GM21390 (cell line): ENCODE measurements around the gene SPOP.
"Not testable (repeated sequence)": the region's sequence is repeated elsewhere in the genome, so short reads cannot be mapped to it uniquely, and the experiment has no call there.

ENCODE experiments used
- ATAC-seq: cut with Tn5 transposase; IDR thresholded peaks from one replicate; pipeline ENCODE4 v1.9.1; 2021; ENCODE audit not compliant: unreplicated experiment

SPOP gene

DNA sequence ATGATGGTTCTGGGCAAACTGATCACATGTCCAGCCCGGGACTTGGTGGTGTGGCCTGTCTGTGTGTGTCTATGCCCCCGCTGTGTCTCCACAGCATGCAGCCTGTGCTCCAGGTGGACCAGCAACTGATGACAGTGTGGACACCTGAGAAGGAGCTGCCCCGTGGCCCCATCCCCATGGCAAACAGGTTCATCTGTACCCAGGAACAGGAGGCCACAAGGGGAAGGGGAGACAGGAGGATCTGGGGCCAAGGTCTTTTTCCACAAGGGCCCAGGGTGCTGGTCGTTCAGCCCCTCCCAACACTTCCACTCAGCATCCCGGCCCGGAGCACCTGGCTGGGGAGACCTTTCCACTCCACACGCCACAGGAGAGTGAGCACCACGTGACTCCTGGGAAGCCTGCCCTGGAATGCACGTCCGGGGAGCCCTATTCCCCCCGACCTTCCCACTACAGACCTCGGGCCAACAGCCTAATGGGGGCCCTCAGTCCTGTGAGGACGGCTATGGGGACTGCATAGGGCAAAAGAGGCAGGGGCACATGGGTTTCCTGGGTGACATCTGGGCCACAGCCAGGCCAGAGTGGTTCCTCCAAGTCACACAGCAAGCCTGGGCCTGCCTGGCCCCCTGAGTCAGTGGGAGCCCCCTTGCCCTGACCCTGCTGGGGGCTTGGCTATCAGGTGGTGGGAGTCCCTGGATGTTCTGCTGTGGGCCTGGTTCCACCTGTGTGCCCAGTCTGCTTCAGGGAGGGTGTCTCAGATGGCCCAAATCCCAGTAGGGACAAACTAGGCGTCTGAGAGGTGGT, 123.0 kb downstream of the SPOP start:
- ATAC-seq, result no peak

DNA sequence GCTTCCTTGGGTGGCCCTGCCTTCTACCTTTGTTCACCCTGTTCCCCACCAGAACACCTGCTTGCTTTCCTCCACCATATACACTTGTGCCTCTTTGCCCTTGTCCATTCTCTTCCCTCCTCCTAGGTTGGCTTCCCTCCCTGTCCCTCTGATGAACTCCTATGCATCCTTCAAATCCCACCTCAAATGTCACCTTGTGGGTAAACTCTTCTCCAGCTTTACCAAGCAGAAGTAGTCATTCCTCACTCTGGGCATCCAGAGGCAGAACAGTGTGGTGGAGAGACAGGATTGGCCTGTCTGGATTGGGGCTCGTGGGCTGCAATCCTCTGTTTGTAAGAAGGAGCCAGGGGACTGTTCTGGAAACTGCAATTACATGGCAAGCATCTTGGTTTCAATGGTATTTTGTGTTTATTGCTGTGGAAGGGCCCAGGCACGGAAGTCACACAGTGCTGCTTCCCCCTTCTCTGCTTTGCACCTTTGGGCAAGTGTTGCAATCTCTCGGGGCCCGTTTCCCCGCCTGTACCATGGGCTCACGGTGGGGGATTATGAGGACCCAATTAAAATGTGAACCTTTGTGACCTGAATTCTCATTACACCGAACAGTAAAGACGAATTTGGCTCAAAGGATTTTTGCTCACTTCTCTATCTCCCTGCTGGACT, 124.1 kb downstream of the SPOP start:
- ATAC-seq, result no peak

DNA sequence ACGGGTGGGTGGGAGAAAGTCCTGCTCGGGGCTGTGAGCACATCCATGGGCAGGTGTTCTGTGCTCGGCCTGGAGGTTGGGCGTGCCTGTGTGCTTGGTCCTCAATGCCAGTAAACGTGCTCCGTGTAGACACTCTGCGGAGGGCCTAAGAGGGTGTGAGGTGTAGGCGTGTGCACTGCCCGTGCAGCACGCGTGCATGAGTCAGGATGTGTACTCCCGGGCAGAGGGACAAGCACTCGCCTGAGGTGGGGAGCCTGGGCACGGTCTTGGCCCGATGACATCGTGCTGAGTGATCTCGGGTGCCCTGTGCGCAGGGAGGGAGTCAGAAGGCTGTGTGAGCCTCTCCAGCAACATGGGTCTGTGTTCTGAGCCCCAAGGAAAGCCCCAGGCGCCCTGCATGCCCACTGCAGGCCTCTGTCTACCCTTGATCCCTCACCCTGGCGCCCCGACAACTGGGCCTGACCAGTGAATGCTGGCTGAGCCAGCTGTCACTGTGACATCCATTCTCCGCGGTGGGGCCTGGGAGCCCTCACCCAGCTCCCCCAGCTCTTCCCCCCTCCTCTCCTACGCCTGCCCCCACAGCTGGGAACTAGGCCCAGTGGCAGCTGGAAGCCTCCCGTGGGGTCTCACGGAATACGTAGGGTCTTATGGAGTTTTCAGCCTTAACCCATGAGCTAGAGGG, 125.7 kb downstream of the SPOP start:
- no peak for ATAC-seq

DNA sequence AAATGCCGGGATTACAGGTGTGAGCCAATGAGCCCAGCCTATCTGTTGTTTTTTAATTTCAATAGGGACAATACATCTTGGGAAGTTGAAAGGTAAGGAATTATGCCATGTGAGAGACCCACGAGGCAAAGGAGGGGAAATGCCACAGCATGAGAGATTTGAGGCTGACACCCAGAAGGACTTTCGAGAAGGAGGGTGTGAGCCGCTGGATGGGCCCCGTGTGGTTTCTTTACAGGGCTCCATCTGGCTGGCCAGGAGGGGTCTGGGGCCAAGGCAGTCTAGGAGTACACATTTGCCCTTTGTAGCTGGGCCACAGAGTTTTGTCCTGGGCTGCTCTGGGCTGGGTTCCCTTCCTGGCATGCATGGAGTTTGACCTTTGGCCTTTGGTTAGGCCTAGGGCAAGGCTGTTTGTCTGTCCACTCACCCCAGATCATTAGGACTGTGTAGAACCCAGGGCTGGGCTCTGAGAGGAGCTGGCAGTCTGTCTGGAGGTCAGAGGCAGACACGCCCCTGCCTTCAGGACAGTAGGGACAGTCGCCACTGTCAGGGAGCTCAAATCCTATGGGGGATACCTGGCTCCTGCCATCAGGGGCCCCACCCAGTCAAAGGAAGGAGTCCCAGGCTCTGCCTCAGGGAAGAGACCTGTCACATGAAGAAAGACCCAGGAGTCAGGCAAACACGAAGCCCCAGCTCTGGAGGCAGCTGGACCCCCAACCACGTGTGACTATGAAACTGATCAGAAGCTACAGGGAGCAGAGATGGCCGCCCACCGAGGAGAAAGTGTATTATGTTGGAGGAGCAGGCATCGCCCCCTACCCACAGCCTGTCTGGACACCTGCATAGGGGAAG, 126.5 kb downstream of the SPOP start:
- ATAC-seq, result no peak

DNA sequence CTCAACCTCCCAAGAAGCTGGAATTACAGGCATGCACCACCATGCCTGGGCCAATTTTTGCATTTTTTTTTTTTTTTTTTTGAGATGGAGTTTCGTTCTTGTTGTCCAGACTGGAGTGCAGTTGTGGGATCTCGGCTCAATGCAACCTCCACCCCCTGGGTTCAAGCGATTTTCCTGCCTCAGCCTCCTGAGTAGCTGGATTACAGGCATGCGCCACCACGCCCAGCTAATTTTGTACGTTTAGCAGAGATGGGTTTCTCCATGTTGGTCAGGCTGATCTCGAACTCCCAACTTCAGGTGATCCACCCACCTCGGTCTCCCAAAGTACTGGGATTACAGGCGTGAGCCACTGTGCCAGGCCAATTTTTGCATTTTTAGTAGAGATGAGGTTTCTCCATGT, 127.1 kb downstream of the SPOP start:
- not testable (repeated sequence) for ATAC-seq

DNA sequence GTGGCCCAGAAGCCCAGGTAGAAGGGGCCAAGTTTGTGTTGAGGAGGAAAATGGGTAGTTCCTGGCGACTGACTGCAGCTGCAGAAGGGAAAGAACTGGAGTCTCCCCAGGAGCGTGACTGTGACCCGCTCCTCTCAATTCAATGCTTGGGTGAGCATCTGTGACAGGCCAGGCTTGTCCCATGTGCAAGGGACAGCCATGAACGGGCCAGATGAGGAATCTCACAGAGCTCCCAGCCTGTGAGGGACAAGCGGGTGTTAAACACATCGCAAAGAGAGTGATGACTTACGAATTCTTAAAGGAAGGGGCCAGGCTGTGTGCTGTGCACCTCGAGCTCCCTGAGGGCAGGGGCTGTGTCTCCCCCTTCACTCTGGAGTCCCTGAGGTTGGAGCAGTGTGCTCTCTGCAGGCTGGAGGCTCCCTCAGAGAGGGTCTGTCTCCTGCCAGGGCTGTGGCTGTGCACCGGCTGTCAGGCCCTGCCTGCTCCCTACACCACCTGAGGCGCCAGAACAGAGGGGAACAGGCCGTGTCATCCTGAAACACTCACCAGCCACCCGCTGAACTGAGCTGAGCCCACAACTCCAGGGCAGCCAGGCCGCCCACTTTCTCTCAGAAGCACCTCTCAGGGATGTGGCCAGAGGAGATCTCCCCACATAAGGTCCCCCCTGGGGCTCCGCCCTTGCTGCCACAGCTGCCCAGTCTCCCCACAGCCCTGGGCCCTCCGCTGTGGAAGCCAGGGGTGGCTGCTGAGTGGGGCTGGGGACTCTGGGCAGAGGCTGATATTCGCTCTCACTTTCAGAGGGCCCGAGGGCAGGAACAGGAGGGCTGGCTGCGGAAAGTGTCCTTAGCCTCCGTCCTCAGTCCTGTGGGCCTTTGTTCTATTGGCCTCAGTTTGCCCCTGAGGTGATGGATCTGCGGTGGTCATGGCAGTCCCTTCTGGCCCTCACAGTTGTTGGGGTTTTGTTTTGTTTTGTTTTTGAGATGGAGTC, 127.9 kb downstream of the SPOP start:
- ATAC-seq, result no peak

DNA sequence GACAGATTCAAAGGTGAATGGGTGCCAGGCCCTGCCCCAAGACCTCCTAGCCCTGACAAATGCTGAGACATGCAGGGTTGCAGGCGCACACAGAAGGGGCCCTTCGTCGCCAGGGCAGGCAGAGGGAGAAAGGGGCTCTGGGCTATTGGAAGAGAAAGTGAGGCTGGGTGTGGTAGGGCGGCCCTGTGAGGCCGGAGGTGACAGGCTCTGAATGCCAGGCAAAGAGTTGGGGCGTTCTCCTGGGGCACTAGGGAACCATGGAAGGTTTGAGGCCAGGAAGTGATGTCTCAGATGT, 128.6 kb downstream of the SPOP start:
- ATAC-seq, result no peak
